NCI-H1417 (cell line): ENCODE data around the gene PFKFB4.
"Not testable (repeated sequence)": the region's sequence is repeated elsewhere in the genome, so short reads cannot be mapped to it uniquely, and the experiment has no call there.

ENCODE experiments used
- DNase-seq, 3 experiments: peaks; one replicate each; lab custom pipeline; 2025; lab: John Stamatoyannopoulos, UW

The PFKFB4 gene

GRCh38 chr3:48500656-48501055 lies 55.9 kb downstream of the PFKFB4 start:
- no peak for DNase-seq

DNA sequence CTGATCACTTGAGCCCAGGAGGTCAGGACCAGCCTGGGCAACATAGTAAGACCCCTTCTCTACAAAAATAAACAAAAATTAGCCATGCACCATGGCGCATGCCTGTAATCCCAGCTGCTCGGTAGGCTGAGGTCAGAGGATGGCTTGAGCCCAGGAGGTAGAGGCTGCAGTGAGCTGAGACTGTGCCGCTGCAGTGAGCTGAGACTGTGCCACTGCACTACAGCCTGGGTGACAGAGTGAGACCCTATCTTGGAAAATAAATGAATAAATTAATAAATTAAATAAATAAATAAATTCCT lies 63.5 kb downstream of the PFKFB4 start:
- no peak for DNase-seq

DNA sequence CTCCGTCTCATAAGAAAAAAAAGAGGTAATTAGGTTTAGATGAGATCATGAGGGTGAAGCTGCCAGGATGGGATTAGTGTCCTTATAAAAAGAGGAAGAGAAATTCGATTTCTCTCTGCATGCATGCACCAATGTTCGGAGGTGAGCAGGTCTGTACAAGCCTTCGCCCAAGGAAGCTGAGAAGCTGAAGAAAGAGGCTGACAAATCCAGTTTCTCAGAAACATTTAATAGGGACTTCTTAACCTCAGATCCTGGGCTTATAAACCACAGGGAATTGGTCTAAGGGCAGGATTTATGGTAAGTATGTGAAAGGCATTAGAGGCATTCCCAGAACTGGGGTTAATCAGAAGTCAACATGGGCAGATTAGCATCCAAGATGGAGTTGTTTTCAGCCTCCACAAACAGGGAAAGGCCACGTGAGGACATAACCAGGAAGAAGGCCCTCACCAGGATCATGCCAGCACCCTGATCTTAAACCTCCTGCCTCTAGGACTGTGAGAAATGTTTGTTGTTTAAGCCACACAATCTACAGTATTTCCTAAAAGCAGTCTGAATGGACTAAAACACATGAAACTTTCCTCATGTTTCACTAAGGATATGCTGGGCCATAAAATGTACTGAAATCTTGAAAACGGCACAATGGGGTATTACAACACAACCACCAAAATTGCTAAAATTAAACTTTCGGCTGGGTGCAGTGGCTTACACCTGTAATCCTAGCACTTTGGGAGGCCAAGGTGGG lies 64.0 kb downstream of the PFKFB4 start:
- DNase-seq: no peak

DNA sequence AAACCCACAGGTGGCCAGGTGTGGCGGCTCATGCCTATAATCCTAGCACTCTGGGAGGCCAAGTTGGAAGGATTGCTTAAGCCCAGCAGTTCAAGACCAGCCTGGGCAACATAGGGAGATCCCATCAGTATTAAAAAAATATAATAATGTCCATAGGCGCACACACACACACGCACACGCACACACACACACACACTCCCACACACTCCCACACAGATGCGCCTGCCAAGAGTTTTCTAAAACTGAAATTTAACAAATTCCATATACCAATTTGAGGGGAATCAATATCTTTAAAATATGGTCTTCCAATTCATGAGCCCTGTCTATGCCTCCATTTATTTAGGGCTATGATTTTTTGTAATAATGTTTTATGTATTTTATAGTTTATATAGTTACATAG lies 69.7 kb downstream of the PFKFB4 start:
- DNase-seq: no peak

GRCh38 chr3:48482822-48483221 lies 73.8 kb downstream of the PFKFB4 start:
- DNase-seq: not testable (repeated sequence)

DNA sequence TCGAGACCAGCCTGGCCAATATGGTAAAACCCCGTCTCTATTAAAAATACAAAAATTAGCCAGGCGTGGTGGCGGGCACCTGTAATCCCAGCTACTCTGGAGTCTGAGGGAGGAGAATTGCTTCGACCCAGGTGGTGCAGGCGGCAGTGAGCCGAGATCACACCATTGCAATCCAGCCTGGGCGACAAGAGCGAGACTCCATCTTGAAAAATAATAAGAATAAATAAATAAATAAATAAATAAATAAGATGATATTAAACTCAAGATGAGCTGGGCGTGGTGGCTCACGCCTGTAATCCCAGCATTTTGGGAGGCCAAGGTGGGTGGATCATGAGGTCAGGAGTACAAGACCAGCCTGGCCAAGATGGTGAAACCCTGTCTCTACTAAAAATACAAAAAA lies 75.7 kb downstream of the PFKFB4 start:
- DNase-seq: not testable (repeated sequence)

DNA sequence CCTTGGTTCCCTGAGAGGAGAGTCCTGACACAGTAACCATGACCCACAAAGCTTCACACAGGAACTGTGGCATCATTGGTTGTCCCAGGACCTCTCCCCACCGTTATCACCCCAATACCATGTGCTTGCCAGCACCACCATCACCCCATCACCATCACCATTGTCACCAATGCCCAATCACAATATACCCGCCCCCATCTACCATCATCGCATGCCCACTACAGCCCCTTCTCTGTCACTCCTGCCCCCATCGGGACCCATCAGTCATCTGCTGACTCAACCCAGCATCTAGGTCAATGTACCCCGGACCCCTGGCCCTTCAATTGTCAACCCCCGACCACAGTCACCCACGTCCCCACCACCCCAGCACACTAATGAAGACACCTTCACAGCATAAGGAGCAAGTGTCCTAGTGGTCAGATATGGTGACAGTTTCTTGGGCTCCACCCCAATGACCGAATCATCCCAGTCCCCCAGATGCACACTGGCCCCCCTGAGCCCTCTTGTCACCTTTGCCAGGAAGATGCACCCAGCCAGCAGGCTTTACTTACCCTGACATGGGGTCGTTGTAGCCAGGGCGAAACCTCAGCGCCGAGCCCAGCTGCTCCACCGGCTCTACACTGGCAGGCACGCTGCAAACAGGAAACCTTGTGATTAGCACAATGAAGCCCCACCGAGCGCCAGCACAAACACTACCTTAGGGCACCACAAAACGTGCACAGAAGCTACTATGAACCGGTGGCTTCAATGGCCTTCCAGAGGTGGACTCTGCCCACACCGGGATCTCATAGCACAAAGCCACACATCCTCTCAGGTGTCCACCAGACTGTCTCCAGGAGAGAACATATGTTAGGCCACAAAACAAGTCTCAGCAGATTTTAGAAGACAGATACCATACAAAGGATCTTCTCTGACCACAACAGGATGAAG lies 77.7 kb downstream of the PFKFB4 start:
- DNase-seq: peak in 1 of 3 experiments; percentile 23

DNA sequence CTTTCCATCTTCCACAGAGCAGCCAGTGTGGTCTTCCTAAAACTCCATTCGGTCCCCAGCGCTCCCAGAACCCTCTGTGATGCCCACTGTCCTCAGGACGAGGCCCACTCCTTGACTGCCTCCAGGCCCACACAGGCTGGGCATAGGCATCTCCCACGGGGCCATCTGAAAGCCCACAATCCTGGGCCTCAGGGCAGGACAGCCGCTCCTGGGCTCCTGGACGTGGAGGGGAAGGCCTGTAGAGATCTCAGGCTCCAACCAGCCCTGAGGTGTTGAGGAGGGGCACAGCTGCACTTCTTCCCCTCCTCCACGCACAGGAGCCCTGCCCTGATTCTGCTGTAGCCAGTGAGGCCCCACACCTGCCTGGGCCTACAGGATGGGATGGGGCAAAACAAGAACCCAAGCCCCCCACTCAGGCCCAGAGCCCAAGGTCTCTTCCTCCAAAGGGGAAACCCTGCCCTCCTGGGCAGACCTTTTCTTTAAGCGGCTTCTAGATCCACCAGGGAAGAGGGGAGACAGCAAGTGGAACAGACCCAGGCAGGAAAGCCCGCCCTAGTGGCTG lies 78.6 kb downstream of the PFKFB4 start:
- no peak for DNase-seq

GRCh38 chr3:48476426-48477053 lies 80.1 kb downstream of the PFKFB4 start:
- DNase-seq: peak in 2 of 3 experiments; percentile 76 to 86

DNA sequence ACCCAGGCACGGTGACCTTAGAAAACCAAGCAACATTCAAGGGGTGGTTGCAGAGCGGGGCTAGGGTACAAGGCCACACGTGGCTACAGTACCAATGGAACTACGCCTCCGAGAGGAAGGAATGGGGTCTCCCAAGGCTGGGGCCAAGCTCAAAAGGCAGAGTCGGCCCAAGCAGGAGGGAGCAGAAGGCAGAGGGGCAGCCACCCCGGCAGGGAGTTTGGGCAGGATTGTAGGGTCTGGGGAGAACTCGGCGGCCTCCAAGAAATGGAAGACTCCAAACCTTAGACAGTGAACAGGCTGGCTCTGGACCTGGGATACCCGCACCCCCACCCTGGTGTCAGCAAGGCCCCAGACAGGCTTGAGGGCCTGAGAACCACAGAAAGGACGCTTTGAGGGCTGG lies 81.4 kb downstream of the PFKFB4 start:
- no peak for DNase-seq

DNA sequence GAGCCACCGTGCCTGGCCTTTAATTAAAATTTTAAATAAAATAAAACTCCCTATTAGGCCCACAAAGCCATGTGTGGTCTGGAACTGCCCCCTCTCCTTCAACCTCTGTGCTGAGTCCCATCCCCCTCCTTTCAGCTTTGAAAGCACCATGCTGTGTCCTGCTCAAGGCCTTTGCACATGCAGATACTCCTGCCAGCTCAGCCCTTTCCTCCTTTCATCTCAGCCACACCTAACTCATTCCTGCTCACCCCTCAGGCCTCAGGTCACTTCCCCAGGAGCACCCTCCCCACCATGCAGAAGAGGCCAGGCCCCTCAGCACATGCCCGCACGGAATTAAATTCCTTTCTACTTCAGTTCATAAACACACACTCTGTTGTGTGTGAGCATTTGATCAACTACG lies 82.0 kb downstream of the PFKFB4 start:
- no peak for DNase-seq

DNA sequence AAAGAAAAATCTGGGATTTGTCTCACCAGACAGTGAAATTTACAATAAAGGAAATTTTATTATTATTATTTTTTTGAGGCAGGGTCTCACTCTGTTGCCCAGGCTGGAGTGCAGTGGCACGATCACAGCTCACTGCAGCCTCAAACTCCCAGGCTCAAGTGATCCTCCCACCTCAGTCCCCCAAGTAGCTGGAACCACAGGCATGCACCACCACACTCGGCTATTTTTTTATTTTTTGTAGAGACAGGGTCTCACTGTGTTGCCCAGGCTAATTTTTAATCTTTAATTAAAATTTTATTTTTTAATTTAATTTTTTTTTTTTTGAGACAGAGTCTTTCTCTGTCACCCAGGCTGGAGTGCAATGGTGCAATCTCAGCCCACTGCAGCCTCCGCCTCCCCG lies 82.6 kb downstream of the PFKFB4 start:
- not testable (repeated sequence) for DNase-seq

DNA sequence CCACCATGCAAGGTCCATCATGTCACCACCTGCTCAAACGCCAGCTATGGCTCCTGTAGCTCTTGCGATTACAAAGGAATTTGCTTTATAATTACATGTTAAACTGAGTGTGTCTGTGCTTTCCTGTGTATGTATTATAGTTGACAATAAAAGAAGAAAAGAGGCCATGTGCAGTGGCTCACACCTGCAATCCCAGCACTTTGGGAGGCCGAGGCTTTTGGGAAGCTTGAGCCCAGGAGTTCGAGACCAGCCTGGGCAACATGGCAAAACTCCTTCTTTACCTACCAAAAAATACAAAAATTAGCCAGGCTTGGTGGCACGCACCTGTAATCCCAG lies 83.0 kb downstream of the PFKFB4 start:
- DNase-seq: peak in 2 of 3 experiments; percentile 8 to 10

DNA sequence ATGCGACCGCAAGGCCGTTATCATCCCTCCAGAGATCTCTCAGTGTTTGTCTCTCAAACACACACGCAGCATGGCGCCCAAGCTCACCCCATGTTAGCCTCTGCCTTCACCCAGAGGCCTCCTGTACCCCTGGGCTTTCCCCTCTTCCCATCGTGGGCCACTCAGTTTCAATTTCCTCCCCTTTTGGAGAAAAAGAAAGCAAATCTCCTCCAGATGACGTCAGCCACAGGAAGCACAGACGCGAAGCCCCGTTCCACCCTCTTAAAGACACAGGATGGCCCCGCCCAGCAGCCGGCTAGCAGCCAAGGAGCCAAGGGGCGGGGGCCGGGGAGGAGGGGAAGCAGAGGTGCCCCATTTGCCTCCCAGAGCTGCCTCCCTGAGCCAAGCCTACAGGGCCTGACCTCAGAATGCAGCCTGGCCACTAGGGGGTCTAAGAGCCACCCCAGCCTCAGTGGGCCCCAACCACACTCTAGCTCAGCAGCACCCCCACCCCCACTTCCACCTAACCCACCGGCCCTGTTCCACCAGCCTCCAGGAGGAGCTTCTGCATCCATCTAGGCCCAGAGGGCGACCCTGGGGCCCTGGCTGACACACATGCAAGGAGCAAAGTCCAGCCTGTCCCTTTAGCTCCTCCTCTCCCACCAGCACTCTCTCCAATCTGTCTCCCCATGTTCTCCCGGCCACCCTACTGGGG lies 83.5 kb downstream of the PFKFB4 start:
- peak in 1 of 3 experiments; percentile 68 for DNase-seq

GRCh38 chr3:48472673-48472922 lies 84.0 kb downstream of the PFKFB4 start:
- DNase-seq: no peak

- DNase-seq: no peak
These were observed 86.3 kb downstream of the PFKFB4 start for GRCh38 chr3:48470286-48470685.

GRCh38 chr3:48469046-48469915 lies 87.3 kb downstream of the PFKFB4 start:
- no peak for DNase-seq

DNA sequence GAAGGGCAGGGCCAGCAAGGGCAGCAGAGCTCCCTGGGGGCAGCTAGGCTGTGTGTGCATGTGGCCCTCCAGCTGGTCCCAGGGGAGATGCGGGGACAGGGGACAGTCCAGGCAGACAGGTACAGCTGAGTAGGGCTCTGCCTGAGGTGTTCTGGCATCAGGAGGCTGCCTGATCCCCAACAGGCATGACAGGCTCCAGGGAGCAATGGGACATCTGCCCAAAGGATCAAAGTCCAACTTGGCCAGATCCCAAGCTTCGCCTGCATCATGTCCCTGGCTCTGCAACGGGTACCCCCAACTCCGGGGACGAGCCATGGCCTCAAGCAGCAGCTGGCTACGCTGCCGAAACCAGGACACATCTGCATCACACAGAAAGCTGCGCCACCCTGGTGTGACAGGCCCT lies 88.3 kb downstream of the PFKFB4 start:
- DNase-seq: no peak
